HepG2 (cell line): ENCODE results near the gene CASP4. TPM values are rescaled to one million over a fixed set of nuclear protein-coding genes. Genes with fewer than 3 reads are reported as not detected.
A peak's percentile ranks its signal among the peaks of the same experiment; 100 is the strongest.

Experiments used
- AGO1 ChIP-seq: fragments of 200-400 bp; formaldehyde crosslinking; IDR thresholded peaks from 2 replicates; pipeline ENCODE4 v1.6.1; 2017; ENCODE audit warnings: mild to moderate bottlenecking, low read depth, low read length, moderate library complexity; ENCODE audit not compliant: poor library complexity, severe bottlenecking
- ATAD3A ChIP-seq: sonication (generic); formaldehyde crosslinking; IDR thresholded peaks from 2 replicates; pipeline ENCODE4 v1.4.0; 2020; ENCODE audit warnings: missing genetic modification reagents
- ATF7 ChIP-seq, 2 experiments: fragments of 450-650 bp in 1 of 2; sonication (generic) in 1 of 2; formaldehyde crosslinking in 1 of 2; IDR thresholded peaks; 2 replicates each; pipeline versions ENCODE4 v1.4.0 to v1.6.1; 2016 to 2020; ENCODE audit warnings: antibody characterized with exemption in 1 of 2, mild to moderate bottlenecking in 1 of 2, missing genetic modification reagents in 1 of 2
- CC2D1A ChIP-seq: sonication (generic); formaldehyde crosslinking; IDR thresholded peaks from 2 replicates; pipeline ENCODE4 v1.8.1; 2023; ENCODE audit warnings: mild to moderate bottlenecking, missing genetic modification reagents
- FOXA1 ChIP-seq, 2 experiments: fragments of 450-650 bp in 1 of 2; sonication (generic) in 1 of 2; formaldehyde crosslinking in 1 of 2; IDR thresholded peaks; 2 replicates each; pipeline versions ENCODE4 v1.4.0 to v1.6.1; 2016 to 2020; ENCODE audit warnings: missing genetic modification reagents in 1 of 2
- FOXP4 ChIP-seq: sonication (generic); formaldehyde crosslinking; IDR thresholded peaks from 2 replicates; pipeline ENCODE4 v1.4.0; 2020; ENCODE audit warnings: missing genetic modification reagents
- KAT8 ChIP-seq: IDR thresholded peaks from 2 replicates; pipeline ENCODE4 v1.6.1; 2016; ENCODE audit warnings: missing genetic modification reagents, missing compliant biosample characterization
- KDM6A ChIP-seq: IDR thresholded peaks from 2 replicates; pipeline ENCODE4 v1.6.1; 2016; ENCODE audit warnings: low read depth
- MTF1 ChIP-seq: sonication (generic); formaldehyde crosslinking; IDR thresholded peaks from 2 replicates; pipeline ENCODE4 v1.5.0; 2020; ENCODE audit warnings: missing genetic modification reagents
- SUZ12 ChIP-seq: fragments of 150-350 bp; IDR thresholded peaks from 2 replicates; pipeline ENCODE4 v1.6.1; 2014; ENCODE audit warnings: low read depth, low read length
- TAF15 ChIP-seq: fragments of 200-400 bp; formaldehyde crosslinking; IDR thresholded peaks from one replicate; pipeline ENCODE4 v1.6.1; 2018; ENCODE audit warnings: mild to moderate bottlenecking, low read depth, low read length; ENCODE audit not compliant: poor library complexity, severe bottlenecking
- TBX2 ChIP-seq: sonication (generic); formaldehyde crosslinking; IDR thresholded peaks from 2 replicates; pipeline ENCODE4 v1.5.0; 2020; ENCODE audit warnings: missing genetic modification reagents, mild to moderate bottlenecking, borderline replicate concordance
- TRIM22 ChIP-seq: fragments of 450-650 bp; IDR thresholded peaks from 2 replicates; pipeline ENCODE4 v1.6.1; 2017
- ZNF281 ChIP-seq: sonication (generic); formaldehyde crosslinking; IDR thresholded peaks from 2 replicates; pipeline ENCODE4 v1.4.0; 2020; ENCODE audit warnings: missing genetic modification reagents, borderline replicate concordance
- ZNF354B ChIP-seq: sonication (generic); formaldehyde crosslinking; IDR thresholded peaks from 2 replicates; pipeline ENCODE4 v1.8.0; 2022; ENCODE audit warnings: mild to moderate bottlenecking, missing genetic modification reagents
- ZNF432 ChIP-seq: sonication (generic); formaldehyde crosslinking; IDR thresholded peaks from 2 replicates; pipeline ENCODE4 v1.5.0; 2020; ENCODE audit warnings: missing genetic modification reagents, mild to moderate bottlenecking, borderline replicate concordance
- polyA plus RNA-seq, 8 experiments: library from polyadenylated mRNA; depleted of rRNA in 3 of 8; stranded (reverse) in 7 of 8; unstranded in 1 of 8; fragments of >200 nt; fragmentation: Illumina TruSeq in 4 of 8; extraction: Trizol in 4 of 8; gene quantifications; 2 replicates each; pipeline versions ENCODE4 v1.2.1 to v1.2.3, GENCODE V29; 2011 to 2016; ENCODE audit warnings: low read depth in 4 of 8, missing spikeins in 1 of 8, mixed read lengths in 1 of 8; ENCODE audit not compliant: insufficient read depth in 1 of 8
- total RNA-seq, 5 experiments: library from RNA; depleted of rRNA; stranded (reverse); fragments of >200 nt; fragmentation: Illumina TruSeq; extraction: Trizol; gene quantifications; 2 replicates each; pipeline ENCODE4 v1.2.3, GENCODE V29; 2016; ENCODE audit warnings: low read depth in 1 of 5
- TF ChIP-seq, protein P1 (sequence below): sonication (generic); formaldehyde crosslinking; IDR thresholded peaks from 2 replicates; pipeline ENCODE4 v1.5.0; 2020; ENCODE audit warnings: missing genetic modification reagents, mild to moderate bottlenecking, borderline replicate concordance
- TF ChIP-seq, protein P2 (sequence below): sonication (generic); formaldehyde crosslinking; IDR thresholded peaks from 2 replicates; pipeline ENCODE4 v1.5.0; 2020; ENCODE audit warnings: mild to moderate bottlenecking, missing genetic modification reagents, moderate library complexity

Gene CASP4
- total and polyA plus RNA-seq, 2 of the 13 experiments (the other 11 are each of a cell fraction or from before 2014, with no cell fraction given), result 56.4 to 69.8 TPM

DNA sequence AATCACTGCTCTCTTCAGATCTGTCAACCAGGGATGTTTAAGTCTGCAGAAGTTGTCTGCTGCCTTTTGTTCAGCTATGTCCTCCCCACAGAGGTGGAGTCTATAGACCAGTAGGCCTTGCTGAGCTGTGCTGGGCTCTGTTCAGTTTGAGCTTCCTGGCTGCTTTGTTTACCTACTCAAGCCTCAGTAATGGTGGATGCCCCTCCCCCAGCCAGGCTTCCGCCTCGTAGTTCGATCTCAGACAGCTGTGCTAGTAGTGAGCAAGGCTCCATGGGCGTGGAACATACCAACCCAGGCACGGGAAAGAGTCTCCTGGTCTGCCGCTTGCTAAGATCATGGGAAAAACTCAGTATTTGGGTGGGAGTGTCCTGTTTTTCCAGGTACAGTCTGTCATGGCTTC is 42.5 kb downstream of the CASP4 start (continued):
- TF ChIP-seq TAF15 (no peak), FOXP4 (0 out of 2 replicates have a peak, but pooled peaks have one; percentile 14), KDM6A (CRISPR knock-in tag) (no peak), ZNF354B (no peak), TRIM22 (no peak), SUZ12 (no peak), ATF7 (IDR thresholded peaks at IDR 0.05) (no peak), ATF7 (CRISPR knock-in tag; IDR thresholded peaks at IDR 0.05) (no peak), MTF1 (no peak), CC2D1A (no peak), TBX2 (no peak), AGO1 (no peak), ZNF432 (CRISPR knock-in tag) (no peak), FOXA1 (IDR thresholded peaks at IDR 0.05) (no peak), FOXA1 (CRISPR knock-in tag; IDR thresholded peaks at IDR 0.05) (peak; percentile 47; the same call in 1 of the 2 replicates), ZNF281 (CRISPR knock-in tag) (peak; percentile 86), ATAD3A (no peak), KAT8 (CRISPR knock-in tag) (peak; percentile 41; the same call in 1 of the 2 replicates)
- TF ChIP-seq, protein P1, sequence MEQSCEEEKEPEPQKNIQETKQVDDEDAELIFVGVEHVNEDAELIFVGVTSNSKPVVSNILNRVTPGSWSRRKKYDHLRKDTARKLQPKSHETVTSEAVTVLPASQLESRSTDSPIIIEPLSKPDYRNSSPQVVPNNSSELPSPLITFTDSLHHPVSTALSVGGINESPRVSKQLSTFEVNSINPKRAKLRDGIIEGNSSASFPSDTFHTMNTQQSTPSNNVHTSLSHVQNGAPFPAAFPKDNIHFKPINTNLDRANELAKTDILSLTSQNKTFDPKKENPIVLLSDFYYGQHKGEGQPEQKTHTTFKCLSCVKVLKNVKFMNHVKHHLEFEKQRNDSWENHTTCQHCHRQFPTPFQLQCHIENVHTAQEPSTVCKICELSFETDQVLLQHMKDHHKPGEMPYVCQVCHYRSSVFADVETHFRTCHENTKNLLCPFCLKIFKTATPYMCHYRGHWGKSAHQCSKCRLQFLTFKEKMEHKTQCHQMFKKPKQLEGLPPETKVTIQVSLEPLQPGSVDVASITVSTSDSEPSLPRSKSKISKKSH, result no peak
- TF ChIP-seq, protein P2, sequence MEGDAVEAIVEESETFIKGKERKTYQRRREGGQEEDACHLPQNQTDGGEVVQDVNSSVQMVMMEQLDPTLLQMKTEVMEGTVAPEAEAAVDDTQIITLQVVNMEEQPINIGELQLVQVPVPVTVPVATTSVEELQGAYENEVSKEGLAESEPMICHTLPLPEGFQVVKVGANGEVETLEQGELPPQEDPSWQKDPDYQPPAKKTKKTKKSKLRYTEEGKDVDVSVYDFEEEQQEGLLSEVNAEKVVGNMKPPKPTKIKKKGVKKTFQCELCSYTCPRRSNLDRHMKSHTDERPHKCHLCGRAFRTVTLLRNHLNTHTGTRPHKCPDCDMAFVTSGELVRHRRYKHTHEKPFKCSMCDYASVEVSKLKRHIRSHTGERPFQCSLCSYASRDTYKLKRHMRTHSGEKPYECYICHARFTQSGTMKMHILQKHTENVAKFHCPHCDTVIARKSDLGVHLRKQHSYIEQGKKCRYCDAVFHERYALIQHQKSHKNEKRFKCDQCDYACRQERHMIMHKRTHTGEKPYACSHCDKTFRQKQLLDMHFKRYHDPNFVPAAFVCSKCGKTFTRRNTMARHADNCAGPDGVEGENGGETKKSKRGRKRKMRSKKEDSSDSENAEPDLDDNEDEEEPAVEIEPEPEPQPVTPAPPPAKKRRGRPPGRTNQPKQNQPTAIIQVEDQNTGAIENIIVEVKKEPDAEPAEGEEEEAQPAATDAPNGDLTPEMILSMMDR, result no peak
